Measurements from ENCODE around the gene SMTNL2.

GRCh38 chr17:4636474-4637100 is 52.3 kb downstream of the SMTNL2 start:
- TF ChIP-seq CTCF (IDR thresholded peaks at IDR 0.05) (no peak), POLR2AphosphoS5 (IDR thresholded peaks at IDR 0.05) (no peak)
